SK-N-SH treated with all-trans-retinoic acid at 6 μM for 48 hours (cell line): ENCODE measurements around the gene ZFHX2.

ENCODE experiments used
- ATAC-seq: fragments of 200-7000 bp; cut with Tn5 transposase; 3 replicates; pipeline ENCODE4 v1.9.1; 2020; ENCODE audit warnings: mild to moderate bottlenecking, moderate library complexity
- ARNTL ChIP-seq: fragments of 450-650 bp; formaldehyde crosslinking; IDR thresholded peaks from 2 replicates; pipeline ENCODE4 v1.5.0; 2020; ENCODE audit warnings: low read depth, mild to moderate bottlenecking, moderate library complexity, borderline replicate concordance
- BACH2 ChIP-seq: fragments of 250-450 bp; sonication (Bioruptor Pico); IDR thresholded peaks from 2 replicates; pipeline ENCODE4 v1.9.0; 2021; ENCODE audit warnings: mild to moderate bottlenecking, borderline replicate concordance
- CREB5 ChIP-seq: fragments of 250-450 bp; sonication (Bioruptor Pico); IDR thresholded peaks from 2 replicates; pipeline ENCODE4 v1.5.1; 2020; ENCODE audit warnings: low read depth, mild to moderate bottlenecking, moderate library complexity
- ESRRG ChIP-seq: fragments of 250-450 bp; sonication (Bioruptor Pico); IDR thresholded peaks from 2 replicates; pipeline ENCODE4 v1.6.1; 2021; ENCODE audit warnings: mild to moderate bottlenecking
- ISL1 ChIP-seq: fragments of 250-450 bp; sonication (Bioruptor Pico); IDR thresholded peaks from 2 replicates; pipeline ENCODE4 v2.1.2; 2022; ENCODE audit warnings: mild to moderate bottlenecking, moderate library complexity
- OSR1 ChIP-seq: fragments of 250-450 bp; sonication (Bioruptor Pico); IDR thresholded peaks from 2 replicates; pipeline ENCODE4 v1.8.0; 2022; ENCODE audit warnings: moderate library complexity, mild to moderate bottlenecking, inconsistent platforms
- POU6F1 ChIP-seq: fragments of 250-450 bp; sonication (Bioruptor Pico); IDR thresholded peaks from 2 replicates; pipeline ENCODE4 v1.8.0; 2021; ENCODE audit warnings: low read depth, mild to moderate bottlenecking, moderate library complexity, borderline replicate concordance
- PPARA ChIP-seq: fragments of 250-450 bp; sonication (Bioruptor Pico); IDR thresholded peaks from 2 replicates; pipeline ENCODE4 v1.5.0; 2020; ENCODE audit warnings: mild to moderate bottlenecking, borderline replicate concordance
- SNAI2 ChIP-seq: fragments of 250-450 bp; sonication (Bioruptor Pico); IDR thresholded peaks from 2 replicates; pipeline ENCODE4 v1.5.0; 2020; ENCODE audit warnings: mild to moderate bottlenecking, moderate library complexity
- TCF4 ChIP-seq: fragments of 250-450 bp; sonication (Bioruptor Pico); IDR thresholded peaks from 2 replicates; pipeline ENCODE4 v1.8.0; 2021; ENCODE audit warnings: mild to moderate bottlenecking, moderate library complexity, borderline replicate concordance
- TOX ChIP-seq: fragments of 250-450 bp; sonication (Bioruptor Pico); IDR thresholded peaks from 2 replicates; pipeline ENCODE4 v1.8.0; 2021; ENCODE audit warnings: mild to moderate bottlenecking, moderate library complexity, borderline replicate concordance
- ZFP30 ChIP-seq: fragments of 450-650 bp; formaldehyde crosslinking; IDR thresholded peaks from 2 replicates; pipeline ENCODE4 v1.5.0; 2022; ENCODE audit warnings: mild to moderate bottlenecking, moderate library complexity
- ZNF565 ChIP-seq: fragments of 450-650 bp; formaldehyde crosslinking; conservative IDR thresholded peaks from 2 replicates; pipeline ENCODE4 v1.5.0; 2020; ENCODE audit warnings: low read depth, mild to moderate bottlenecking, moderate library complexity
- ZNF8 ChIP-seq: fragments of 450-650 bp; formaldehyde crosslinking; IDR thresholded peaks from 2 replicates; pipeline ENCODE4 v1.5.0; 2020; ENCODE audit warnings: mild to moderate bottlenecking, moderate library complexity
- TF ChIP-seq, protein P1 (sequence below): fragments of 250-450 bp; sonication (Bioruptor Pico); IDR thresholded peaks from 2 replicates; pipeline ENCODE4 v1.8.0; 2020; ENCODE audit warnings: mild to moderate bottlenecking, moderate library complexity, borderline replicate concordance

The ZFHX2 gene

GRCh38 chr14:23470947-23471346, 80.6 kb downstream of the ZFHX2 start:
- no peak for ATAC-seq
- TF ChIP-seq ESRRG (CRISPR knock-in tag), result no peak
- TF ChIP-seq ZNF565 (CRISPR knock-in tag), result no peak
- TF ChIP-seq, protein P1, sequence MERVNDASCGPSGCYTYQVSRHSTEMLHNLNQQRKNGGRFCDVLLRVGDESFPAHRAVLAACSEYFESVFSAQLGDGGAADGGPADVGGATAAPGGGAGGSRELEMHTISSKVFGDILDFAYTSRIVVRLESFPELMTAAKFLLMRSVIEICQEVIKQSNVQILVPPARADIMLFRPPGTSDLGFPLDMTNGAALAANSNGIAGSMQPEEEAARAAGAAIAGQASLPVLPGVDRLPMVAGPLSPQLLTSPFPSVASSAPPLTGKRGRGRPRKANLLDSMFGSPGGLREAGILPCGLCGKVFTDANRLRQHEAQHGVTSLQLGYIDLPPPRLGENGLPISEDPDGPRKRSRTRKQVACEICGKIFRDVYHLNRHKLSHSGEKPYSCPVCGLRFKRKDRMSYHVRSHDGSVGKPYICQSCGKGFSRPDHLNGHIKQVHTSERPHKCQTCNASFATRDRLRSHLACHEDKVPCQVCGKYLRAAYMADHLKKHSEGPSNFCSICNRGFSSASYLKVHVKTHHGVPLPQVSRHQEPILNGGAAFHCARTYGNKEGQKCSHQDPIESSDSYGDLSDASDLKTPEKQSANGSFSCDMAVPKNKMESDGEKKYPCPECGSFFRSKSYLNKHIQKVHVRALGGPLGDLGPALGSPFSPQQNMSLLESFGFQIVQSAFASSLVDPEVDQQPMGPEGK (CRISPR knock-in tag), result no peak
- no peak for TF ChIP-seq OSR1 (CRISPR knock-in tag)
- TF ChIP-seq CREB5 (CRISPR knock-in tag), result no peak
- TF ChIP-seq ARNTL (CRISPR knock-in tag), result no peak
- TF ChIP-seq TCF4 (CRISPR knock-in tag), result no peak
- TF ChIP-seq BACH2, result no peak
- TF ChIP-seq TOX (CRISPR knock-in tag), result no peak
- TF ChIP-seq ZNF8, result no peak
- no peak for TF ChIP-seq POU6F1 (CRISPR knock-in tag)
- TF ChIP-seq ZFP30 (CRISPR knock-in tag), result no peak
- no peak for TF ChIP-seq ISL1 (CRISPR knock-in tag)
- no peak for TF ChIP-seq PPARA (CRISPR knock-in tag)
- TF ChIP-seq SNAI2, result no peak
- TF ChIP-seq, all 23 proteins: peak for 0
